Stimulated activated CD8-positive, alpha-beta memory T cell treated with anti-CD3 and anti-CD28 coated beads, Interleukin-2, amount 100 ng/mL, for 48 hours (primary cell): ENCODE data around the gene COL6A1.
"Not testable (repeated sequence)": the region's sequence is repeated elsewhere in the genome, so short reads cannot be mapped to it uniquely, and the experiment has no call there.

Experiments
- DNase-seq, 2 donors: peaks; one replicate each; pipeline ENCODE4 v3.0.0-alpha.2; 2020; ENCODE audit warnings: low read depth in 2 of 2

The COL6A1 gene

GRCh38 chr21:46005894-46006546 lies 24.4 kb downstream of the COL6A1 start:
- not testable (repeated sequence) for DNase-seq

- no peak for DNase-seq
These were observed 25.2 kb downstream of the COL6A1 start for GRCh38 chr21:46006547-46007491.

- no peak for DNase-seq
These were observed 25.9 kb downstream of the COL6A1 start for GRCh38 chr21:46007492-46007868.

GRCh38 chr21:46008893-46009621 lies 27.5 kb downstream of the COL6A1 start:
- DNase-seq, result no peak

GRCh38 chr21:46009951-46010705 lies 28.6 kb downstream of the COL6A1 start:
- DNase-seq, result no peak

- DNase-seq, result no peak
These were observed 29.8 kb downstream of the COL6A1 start for GRCh38 chr21:46011267-46011967.

- no peak for DNase-seq
These were observed 30.6 kb downstream of the COL6A1 start for GRCh38 chr21:46012154-46012553.

- no peak for DNase-seq
These were observed 33.3 kb downstream of the COL6A1 start for GRCh38 chr21:46014828-46015227.

GRCh38 chr21:46017148-46017547 lies 35.6 kb downstream of the COL6A1 start:
- no peak for DNase-seq

- no peak for DNase-seq
These were observed 36.1 kb downstream of the COL6A1 start for GRCh38 chr21:46017695-46018094.

GRCh38 chr21:46018615-46019014 lies 37.0 kb downstream of the COL6A1 start:
- no peak for DNase-seq

- no peak for DNase-seq
These were observed 39.0 kb downstream of the COL6A1 start for GRCh38 chr21:46020581-46020980.

GRCh38 chr21:46021398-46021797 lies 39.8 kb downstream of the COL6A1 start:
- DNase-seq, result no peak

GRCh38 chr21:46021978-46022544 lies 40.5 kb downstream of the COL6A1 start:
- DNase-seq, result no peak

- no peak for DNase-seq
These were observed 41.3 kb downstream of the COL6A1 start for GRCh38 chr21:46022551-46023525.

- no peak for DNase-seq
These were observed 42.0 kb downstream of the COL6A1 start for GRCh38 chr21:46023555-46023954.

- DNase-seq, result no peak
These were observed 42.6 kb downstream of the COL6A1 start for GRCh38 chr21:46024141-46024540.

- no peak for DNase-seq
These were observed 43.7 kb downstream of the COL6A1 start for GRCh38 chr21:46025113-46025770.
